ENCODE data around the gene NANS. TPM values are rescaled to one million over a fixed set of nuclear protein-coding genes. Genes with fewer than 3 reads are reported as not detected.

NANS gene
- polyA plus RNA-seq, 1 donor from 2014 or later: 16.9 TPM

- no peak overlapping the region for H3K9ac ChIP-seq (ENCODE audit: low read length)
- H3K27me3 ChIP-seq (ENCODE audit: insufficient read depth, low read depth, low read length): no peaks in the 10 kb centered on the region
- no peaks in the 10 kb centered on the region for H3F3A ChIP-seq (ENCODE audit: insufficient read depth, low read length, poor library complexity, severe bottlenecking)
- no peak overlapping the region for H3K27ac ChIP-seq (ENCODE audit: low read length)
- no peaks in the 10 kb centered on the region for H3K9me2 ChIP-seq (ENCODE audit: insufficient read depth, low read length)
- H3K79me2 ChIP-seq (replicated peaks; ENCODE audit: insufficient read depth, low read length): no peaks in the 10 kb centered on the region
- H4K20me1 ChIP-seq (ENCODE audit: insufficient read depth): no peaks in the 10 kb centered on the region
- no peak for TF ChIP-seq TAF1 (IDR thresholded peaks at IDR 0.05; ENCODE audit: low read depth)
- TF ChIP-seq POLR2AphosphoS5 (IDR thresholded peaks at IDR 0.05): no peak
- TF ChIP-seq REST (IDR thresholded peaks at IDR 0.05; ENCODE audit: borderline replicate concordance): no peak
- TF ChIP-seq MXI1 (conservative IDR thresholded peaks at IDR 0.05; ENCODE audit: poor library complexity, severe bottlenecking): no peak
- no peak for TF ChIP-seq CTCF (IDR thresholded peaks at IDR 0.05; ENCODE audit: poor library complexity, severe bottlenecking)
- no peak for TF ChIP-seq RAD21 (conservative IDR thresholded peaks at IDR 0.05)
- H3K36me3 ChIP-seq (ENCODE audit: insufficient read depth, low read length): no peaks in the 10 kb centered on the region
- H3K4me3 ChIP-seq (ENCODE audit: low read length): no peak overlapping the region
- H3K4me2 ChIP-seq (ENCODE audit: low read length): no peak overlapping the region
- H3K9me3 ChIP-seq (ENCODE audit: low read length): no peaks in the 10 kb centered on the region
- no peak overlapping the region for H2AFZ ChIP-seq (ENCODE audit: low read depth, low read length)
Measured at GRCh38 chr9:98104445-98104881, 47.9 kb downstream of the NANS start.

GRCh38 chr9:98105006-98105405 lies 48.5 kb downstream of the NANS start:
- Histone ChIP-seq H3K27ac (ENCODE audit: low read length) (no peak overlapping the region), H4K20me1 (ENCODE audit: insufficient read depth) (no peaks in the 10 kb centered on the region), H3F3A (ENCODE audit: insufficient read depth, low read length, poor library complexity, severe bottlenecking) (no peaks in the 10 kb centered on the region), H3K9me2 (ENCODE audit: insufficient read depth, low read length) (no peaks in the 10 kb centered on the region), H3K9ac (ENCODE audit: low read length) (no peak overlapping the region), H3K4me3 (ENCODE audit: low read length) (no peak overlapping the region), H3K79me2 (replicated peaks; ENCODE audit: insufficient read depth, low read length) (no peaks in the 10 kb centered on the region), H3K27me3 (ENCODE audit: insufficient read depth, low read depth, low read length) (no peaks in the 10 kb centered on the region), H3K36me3 (ENCODE audit: insufficient read depth, low read length) (no peaks in the 10 kb centered on the region), H3K4me2 (ENCODE audit: low read length) (no peak overlapping the region), H2AFZ (ENCODE audit: low read depth, low read length) (no peak overlapping the region), H3K9me3 (ENCODE audit: low read length) (no peaks in the 10 kb centered on the region)
- TF ChIP-seq MXI1 (conservative IDR thresholded peaks at IDR 0.05; ENCODE audit: poor library complexity, severe bottlenecking) (no peak), RAD21 (conservative IDR thresholded peaks at IDR 0.05) (no peak), EP300 (conservative IDR thresholded peaks at IDR 0.05; ENCODE audit: poor library complexity, severe bottlenecking) (no peak), EZH2 (IDR thresholded peaks at IDR 0.05; ENCODE audit: borderline replicate concordance, insufficient read depth, low read length, poor library complexity, severe bottlenecking) (no peak), POLR2AphosphoS5 (IDR thresholded peaks at IDR 0.05) (no peak), TAF1 (IDR thresholded peaks at IDR 0.05; ENCODE audit: low read depth) (no peak), CTCF (IDR thresholded peaks at IDR 0.05; ENCODE audit: poor library complexity, severe bottlenecking) (no peak), SMC3 (conservative IDR thresholded peaks at IDR 0.05; ENCODE audit: poor library complexity) (no peak), REST (IDR thresholded peaks at IDR 0.05; ENCODE audit: borderline replicate concordance) (no peak)
